HEK293 (cell line): ENCODE measurements around the gene FILIP1.

ENCODE experiments used
- CTCF ChIA-PET: fragments of 350-600 bp; formaldehyde crosslinking; extraction: SDS; loops from one replicate; lab custom pipeline; 2021; ENCODE audit warnings: antibody characterized with exemption; lab: Yijun Ruan, JAX
- POLR2A ChIA-PET: fragments of 300-600 bp; formaldehyde crosslinking; extraction: SDS; loops from one replicate; lab custom pipeline; 2020; ENCODE audit warnings: antibody characterized with exemption, inconsistent platforms; lab: Yijun Ruan, JAX
- H3K27ac ChIP-seq: fragments of 200-500 bp; sonication (Bioruptor generic); 2 replicates; pipeline ENCODE4 v1.5.1; 2014; ENCODE audit warnings: low read depth, low read length, control low read depth, inconsistent platforms; ENCODE audit errors: extremely low read depth
- H3K36me3 ChIP-seq, 2 experiments: fragments of 200-500 bp in 1 of 2; sonication (Bioruptor generic) in 1 of 2; 1 replicate in 1 of 2; 2 replicates in 1 of 2; pipeline ENCODE4 v1.5.1; 2014 to 2017; ENCODE audit warnings: inconsistent platforms in 2 of 2, low read length in 2 of 2; ENCODE audit not compliant: control insufficient read depth in 2 of 2, insufficient read depth in 1 of 2
- H3K4me1 ChIP-seq: fragments of 200-500 bp; sonication (Bioruptor generic); 2 replicates; pipeline ENCODE4 v1.5.1; 2014; ENCODE audit warnings: mild to moderate bottlenecking, low read length, inconsistent platforms; ENCODE audit not compliant: control insufficient read depth, insufficient read depth
- H3K4me3 ChIP-seq: 2 replicates; pipeline ENCODE4 v1.5.1; 2011; ENCODE audit warnings: low read depth, mild to moderate bottlenecking, control low read depth, low read length, moderate library complexity
- H3K9me3 ChIP-seq: fragments of 200-500 bp; sonication (Bioruptor generic); 2 replicates; pipeline ENCODE4 v1.5.1; 2014; ENCODE audit warnings: low read depth, low read length, inconsistent platforms; ENCODE audit not compliant: control insufficient read depth, insufficient read depth
- FEZF1 ChIP-seq: fragments of 450-650 bp; formaldehyde crosslinking; IDR thresholded peaks from 2 replicates; pipeline ENCODE4 v1.5.1; 2016; ENCODE audit warnings: missing biosample characterization, missing genetic modification characterization
- OSR2 ChIP-seq: fragments of 450-650 bp; formaldehyde crosslinking; IDR thresholded peaks from 2 replicates; pipeline ENCODE4 v1.5.1; 2016; ENCODE audit warnings: missing biosample characterization, missing genetic modification characterization
- RBAK ChIP-seq: fragments of 450-650 bp; formaldehyde crosslinking; IDR thresholded peaks from 2 replicates; pipeline ENCODE4 v1.5.1; 2016; ENCODE audit warnings: missing biosample characterization, missing genetic modification characterization
- SETDB1 ChIP-seq: IDR thresholded peaks from one replicate; pipeline ENCODE4 v1.6.1; 2017; ENCODE audit warnings: mild to moderate bottlenecking, low read length, moderate library complexity, mixed read lengths; ENCODE audit not compliant: insufficient read length
- SP7 ChIP-seq: fragments of 450-650 bp; formaldehyde crosslinking; IDR thresholded peaks from 2 replicates; pipeline ENCODE4 v1.5.1; 2016; ENCODE audit warnings: missing biosample characterization, missing genetic modification characterization
- YY2 ChIP-seq: fragments of 450-650 bp; formaldehyde crosslinking; IDR thresholded peaks from 2 replicates; pipeline ENCODE4 v1.5.1; 2016; ENCODE audit warnings: missing biosample characterization, missing genetic modification characterization
- ZBTB8A ChIP-seq: fragments of 450-650 bp; formaldehyde crosslinking; IDR thresholded peaks from 2 replicates; pipeline ENCODE4 v1.5.1; 2016; ENCODE audit warnings: missing biosample characterization, missing genetic modification characterization
- ZEB2 ChIP-seq: fragments of 450-650 bp; formaldehyde crosslinking; IDR thresholded peaks from 2 replicates; pipeline ENCODE4 v1.5.1; 2016; ENCODE audit warnings: missing biosample characterization, missing genetic modification characterization
- ZNF24 ChIP-seq: fragments of 450-650 bp; formaldehyde crosslinking; IDR thresholded peaks from 2 replicates; pipeline ENCODE4 v1.5.1; 2016; ENCODE audit warnings: missing biosample characterization, missing genetic modification characterization
- ZNF266 ChIP-seq: fragments of 450-650 bp; formaldehyde crosslinking; IDR thresholded peaks from 2 replicates; pipeline ENCODE4 v1.5.1; 2016; ENCODE audit warnings: missing biosample characterization, missing genetic modification characterization, low read depth
- ZNF335 ChIP-seq: fragments of 450-650 bp; formaldehyde crosslinking; conservative IDR thresholded peaks from 2 replicates; pipeline ENCODE4 v1.5.1; 2016; ENCODE audit warnings: missing biosample characterization, missing genetic modification characterization
- ZNF366 ChIP-seq: fragments of 450-650 bp; formaldehyde crosslinking; conservative IDR thresholded peaks from 2 replicates; pipeline ENCODE4 v1.5.1; 2016; ENCODE audit warnings: missing biosample characterization, missing genetic modification characterization
- ZNF514 ChIP-seq: fragments of 450-650 bp; formaldehyde crosslinking; IDR thresholded peaks from 2 replicates; pipeline ENCODE4 v1.5.1; 2016; ENCODE audit warnings: missing biosample characterization, missing genetic modification characterization
- ZNF571 ChIP-seq: fragments of 450-650 bp; formaldehyde crosslinking; IDR thresholded peaks from 2 replicates; pipeline ENCODE4 v1.5.0; 2017; ENCODE audit warnings: missing biosample characterization, missing genetic modification characterization
- ZNF596 ChIP-seq: fragments of 450-650 bp; IDR thresholded peaks from 2 replicates; pipeline ENCODE4 v1.5.0; 2018; ENCODE audit warnings: missing biosample characterization, mild to moderate bottlenecking, missing genetic modification characterization, moderate library complexity
- ZNF623 ChIP-seq: fragments of 450-650 bp; formaldehyde crosslinking; IDR thresholded peaks from 2 replicates; pipeline ENCODE4 v1.5.1; 2016; ENCODE audit warnings: missing biosample characterization, missing genetic modification characterization
- ZNF629 ChIP-seq: fragments of 450-650 bp; formaldehyde crosslinking; IDR thresholded peaks from 2 replicates; pipeline ENCODE4 v1.5.1; 2017; ENCODE audit warnings: missing biosample characterization, missing genetic modification characterization
- ZNF777 ChIP-seq: fragments of 450-650 bp; formaldehyde crosslinking; IDR thresholded peaks from 2 replicates; pipeline ENCODE4 v1.5.1; 2017; ENCODE audit warnings: missing biosample characterization, missing genetic modification characterization, borderline replicate concordance
- TF ChIP-seq, protein P1 (sequence below): fragments of 450-650 bp; formaldehyde crosslinking; IDR thresholded peaks from 2 replicates; pipeline ENCODE4 v1.5.1; 2016; ENCODE audit warnings: missing biosample characterization, missing genetic modification characterization
- TF ChIP-seq, protein P2 (sequence below): fragments of 450-650 bp; formaldehyde crosslinking; IDR thresholded peaks from 2 replicates; pipeline ENCODE4 v1.5.1; 2016; ENCODE audit warnings: missing biosample characterization, missing genetic modification characterization
- TF ChIP-seq, protein P3 (sequence below): fragments of 450-650 bp; IDR thresholded peaks from 2 replicates; pipeline ENCODE4 v1.5.1; 2018; ENCODE audit warnings: missing biosample characterization, missing genetic modification characterization

The FILIP1 gene

DNA sequence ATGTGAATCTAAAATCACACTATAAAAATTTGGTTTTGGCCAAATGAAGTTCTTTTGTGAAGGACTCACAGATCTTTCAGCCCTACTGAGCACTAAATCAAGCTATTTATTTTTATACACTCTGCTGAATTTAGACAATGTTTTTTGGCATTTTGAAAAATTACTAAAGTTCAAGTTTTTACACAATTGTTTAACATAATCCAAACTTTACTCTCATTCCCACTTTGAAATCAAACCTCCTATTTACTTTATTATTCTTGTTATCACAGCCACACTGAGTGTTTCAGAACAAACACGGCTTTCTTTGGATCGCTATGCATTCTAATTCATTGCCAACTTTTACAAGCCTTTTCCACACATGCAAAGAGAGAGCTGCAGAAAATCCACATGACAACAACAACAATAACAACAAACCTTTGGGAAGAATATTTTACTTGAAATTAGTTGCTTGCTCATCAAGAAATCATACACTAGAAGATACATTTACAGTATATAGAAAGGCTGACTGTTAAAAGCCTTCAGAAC lies 159.9 kb downstream of the FILIP1 start (continued):
- TF ChIP-seq, protein P1, sequence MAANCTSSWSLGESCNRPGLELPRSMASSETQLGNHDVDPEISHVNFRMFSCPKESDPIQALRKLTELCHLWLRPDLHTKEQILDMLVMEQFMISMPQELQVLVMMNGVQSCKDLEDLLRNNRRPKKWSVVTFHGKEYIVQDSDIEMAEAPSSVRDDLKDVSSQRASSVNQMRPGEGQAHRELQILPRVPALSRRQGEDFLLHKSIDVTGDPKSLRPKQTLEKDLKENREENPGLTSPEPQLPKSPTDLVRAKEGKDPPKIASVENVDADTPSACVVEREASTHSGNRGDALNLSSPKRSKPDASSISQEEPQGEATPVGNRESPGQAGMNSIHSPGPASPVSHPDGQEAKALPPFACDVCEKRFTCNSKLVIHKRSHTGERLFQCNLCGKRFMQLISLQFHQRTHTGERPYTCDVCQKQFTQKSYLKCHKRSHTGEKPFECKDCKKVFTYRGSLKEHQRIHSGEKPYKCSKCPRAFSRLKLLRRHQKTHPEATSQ = no peak
- no peak for TF ChIP-seq ZNF623 (tag by site-specific recombination)
- TF ChIP-seq OSR2 = no peak

DNA sequence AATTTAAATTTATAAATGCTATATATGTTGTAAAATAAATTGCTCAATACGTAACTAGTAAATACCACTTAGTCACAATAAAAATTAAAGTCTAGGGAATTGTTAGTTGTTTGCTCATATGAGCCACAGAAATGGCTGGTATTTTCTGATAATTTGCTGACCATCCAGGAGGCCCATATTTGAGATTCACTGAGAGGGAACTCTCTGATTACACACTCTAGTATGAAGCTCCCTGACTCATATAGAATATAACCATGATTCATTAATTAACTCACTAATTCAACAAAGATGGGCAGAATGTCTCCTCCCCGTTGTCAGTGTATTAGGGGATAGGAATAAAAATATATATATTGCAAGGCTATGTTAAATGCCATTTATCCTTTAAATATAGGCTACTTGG lies 162.4 kb downstream of the FILIP1 start:
- Histone ChIP-seq H3K4me1 (peaks cover 15% of the 10 kb centered on the region), H3K4me3 (no peak overlapping the region), H3K9me3 (no peaks in the 10 kb centered on the region), H3K36me3 (no peaks in the 10 kb centered on the region), H3K27ac (no peak overlapping the region)
- ChIA-PET POLR2A (no interaction called here), CTCF (interaction anchor here (0.7 to 2.1 kb wide), 3 partner anchors 19 to 516 kb away, joined by 3 to 10 read pairs (median 3); no protein-coding TSS in a partner anchor)
- no peak for TF ChIP-seq YY2 (tag by site-specific recombination)
- TF ChIP-seq, protein P2, sequence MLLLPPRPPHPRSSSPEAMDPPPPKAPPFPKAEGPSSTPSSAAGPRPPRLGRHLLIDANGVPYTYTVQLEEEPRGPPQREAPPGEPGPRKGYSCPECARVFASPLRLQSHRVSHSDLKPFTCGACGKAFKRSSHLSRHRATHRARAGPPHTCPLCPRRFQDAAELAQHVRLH (tag by site-specific recombination) = no peak
- no peak for TF ChIP-seq SETDB1
- TF ChIP-seq ZBTB8A (tag by site-specific recombination) = no peak
- TF ChIP-seq RBAK (tag by site-specific recombination) = no peak
- TF ChIP-seq, all 188 proteins: peak for 0

DNA sequence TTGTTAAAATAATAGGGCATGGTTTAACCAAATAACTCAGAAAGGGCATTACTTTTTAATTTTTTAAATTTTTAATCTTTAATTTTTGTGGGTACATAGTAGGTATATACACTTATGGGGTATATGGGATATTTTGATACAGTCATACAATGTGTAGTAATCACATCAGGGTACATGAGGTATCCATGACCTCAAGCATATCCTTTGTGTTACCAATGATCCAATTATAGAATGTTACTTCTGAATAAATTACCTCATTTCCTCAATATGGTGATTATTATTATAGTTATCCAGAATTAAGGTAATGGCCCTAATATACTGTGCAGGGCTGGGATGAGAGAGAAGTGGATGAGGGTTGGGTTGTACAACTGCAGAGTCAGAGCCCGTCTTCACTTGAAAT lies 163.9 kb downstream of the FILIP1 start:
- no peak overlapping the region for H3K4me3 ChIP-seq
- no peak for TF ChIP-seq ZNF571
- no peak for TF ChIP-seq FEZF1
- TF ChIP-seq, protein P3, sequence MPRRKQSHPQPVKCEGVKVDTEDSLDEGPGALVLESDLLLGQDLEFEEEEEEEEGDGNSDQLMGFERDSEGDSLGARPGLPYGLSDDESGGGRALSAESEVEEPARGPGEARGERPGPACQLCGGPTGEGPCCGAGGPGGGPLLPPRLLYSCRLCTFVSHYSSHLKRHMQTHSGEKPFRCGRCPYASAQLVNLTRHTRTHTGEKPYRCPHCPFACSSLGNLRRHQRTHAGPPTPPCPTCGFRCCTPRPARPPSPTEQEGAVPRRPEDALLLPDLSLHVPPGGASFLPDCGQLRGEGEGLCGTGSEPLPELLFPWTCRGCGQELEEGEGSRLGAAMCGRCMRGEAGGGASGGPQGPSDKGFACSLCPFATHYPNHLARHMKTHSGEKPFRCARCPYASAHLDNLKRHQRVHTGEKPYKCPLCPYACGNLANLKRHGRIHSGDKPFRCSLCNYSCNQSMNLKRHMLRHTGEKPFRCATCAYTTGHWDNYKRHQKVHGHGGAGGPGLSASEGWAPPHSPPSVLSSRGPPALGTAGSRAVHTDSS (tag by site-specific recombination) = no peak
- TF ChIP-seq ZEB2 = no peak
- TF ChIP-seq ZNF266 (tag by site-specific recombination) = no peak
- no peak for TF ChIP-seq ZNF24 (tag by site-specific recombination)
- no peak overlapping the region for H3K27ac ChIP-seq
- H3K9me3 ChIP-seq = no peaks in the 10 kb centered on the region
- no peaks in the 10 kb centered on the region for H3K36me3 ChIP-seq
- ChIA-PET POLR2A (no interaction called here), CTCF (interaction anchor here (0.7 to 2.1 kb wide), 2 partner anchors 19 to 32 kb away, joined by 3 to 10 read pairs; no protein-coding TSS in a partner anchor)
- peaks cover 11% of the 10 kb centered on the region for H3K4me1 ChIP-seq

DNA sequence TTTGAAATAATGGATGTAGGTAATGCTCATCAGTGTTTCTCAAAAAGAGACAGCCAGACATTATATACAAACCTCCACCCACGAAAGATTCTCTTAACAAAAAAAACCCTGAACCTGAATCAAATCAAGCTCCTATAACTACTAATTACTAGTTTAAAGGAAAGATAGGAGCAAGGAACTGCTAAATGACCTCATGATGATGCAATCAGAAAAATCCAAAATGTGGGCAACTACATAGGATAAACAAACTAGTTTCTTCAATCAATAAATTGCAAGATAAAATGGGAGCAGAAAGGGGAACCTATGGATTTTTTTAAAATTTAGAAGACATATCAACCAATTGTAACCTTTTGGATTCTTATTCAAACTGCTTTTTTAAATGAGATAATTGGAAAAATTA lies 165.8 kb downstream of the FILIP1 start:
- CTCF ChIA-PET = no interaction called here
- POLR2A ChIA-PET = no interaction called here
- no peak for TF ChIP-seq ZNF596
- TF ChIP-seq ZNF777 (tag by site-specific recombination) = no peak
- TF ChIP-seq ZNF335 = 0 out of 2 replicates have a peak, but pooled peaks have one; percentile 21
- TF ChIP-seq ZNF366 = no peak
- 0 out of 2 replicates have a peak, but pooled peaks have one; percentile 25 for TF ChIP-seq ZNF629
- no peak for TF ChIP-seq ZNF514 (tag by site-specific recombination)
- TF ChIP-seq SP7 (tag by site-specific recombination) = peak; percentile 30; the same call in 1 of the 2 replicates

More for the DNA sequence above, 165.8 kb downstream of the FILIP1 start:
- H3K36me3 ChIP-seq = no peaks in the 10 kb centered on the region
- H3K9me3 ChIP-seq = no peaks in the 10 kb centered on the region
- no peak overlapping the region for H3K27ac ChIP-seq
- H3K4me3 ChIP-seq = no peak overlapping the region
- no peaks in the 10 kb centered on the region for H3K4me1 ChIP-seq
